GM18858 (cell line): ENCODE measurements around the gene RHOBTB3.

Experiments used
- ATAC-seq: cut with Tn5 transposase; IDR thresholded peaks from one replicate; pipeline ENCODE4 v1.9.1; 2021; ENCODE audit not compliant: unreplicated experiment

Gene RHOBTB3

GRCh38 chr5:95761771-95762651 lies 30.9 kb downstream of the RHOBTB3 start:
- no peak for ATAC-seq

GRCh38 chr5:95762652-95763041 lies 31.5 kb downstream of the RHOBTB3 start:
- no peak for ATAC-seq

- no peak for ATAC-seq
Observed at GRCh38 chr5:95763941-95764340, 32.8 kb downstream of the RHOBTB3 start.

GRCh38 chr5:95768731-95769130 lies 37.6 kb downstream of the RHOBTB3 start:
- no peak for ATAC-seq

- ATAC-seq: no peak
Observed at GRCh38 chr5:95770830-95771708, 39.9 kb downstream of the RHOBTB3 start.

GRCh38 chr5:95771892-95772291 lies 40.8 kb downstream of the RHOBTB3 start:
- no peak for ATAC-seq

GRCh38 chr5:95773335-95774059 lies 42.4 kb downstream of the RHOBTB3 start:
- no peak for ATAC-seq

- no peak for ATAC-seq
Observed at GRCh38 chr5:95777441-95777840, 46.3 kb downstream of the RHOBTB3 start.

- ATAC-seq: no peak
Observed at GRCh38 chr5:95778713-95779436, 47.7 kb downstream of the RHOBTB3 start.

- no peak for ATAC-seq
Observed at GRCh38 chr5:95779611-95780010, 48.5 kb downstream of the RHOBTB3 start.

GRCh38 chr5:95780597-95780996 lies 49.5 kb downstream of the RHOBTB3 start:
- ATAC-seq: no peak

- ATAC-seq: peak; percentile 89
Observed at GRCh38 chr5:95781101-95781583, 50.0 kb downstream of the RHOBTB3 start.

- ATAC-seq: no peak
Observed at GRCh38 chr5:95782181-95782580, 51.0 kb downstream of the RHOBTB3 start.

GRCh38 chr5:95783661-95784060 lies 52.5 kb downstream of the RHOBTB3 start:
- no peak for ATAC-seq

- ATAC-seq: no peak
Observed at GRCh38 chr5:95784514-95785302, 53.6 kb downstream of the RHOBTB3 start.

GRCh38 chr5:95786821-95787418 lies 55.8 kb downstream of the RHOBTB3 start:
- no peak for ATAC-seq

GRCh38 chr5:95788493-95788892 lies 57.4 kb downstream of the RHOBTB3 start:
- ATAC-seq: no peak

GRCh38 chr5:95791751-95792150 lies 60.6 kb downstream of the RHOBTB3 start:
- no peak for ATAC-seq

GRCh38 chr5:95794070-95794516 lies 63.0 kb downstream of the RHOBTB3 start:
- no peak for ATAC-seq
